IPS-NIHi11 (cell line): ENCODE measurements around the gene ABCD2.
"Not testable (repeated sequence)": the region's sequence is repeated elsewhere in the genome, so short reads cannot be mapped to it uniquely, and the experiment has no call there.

Experiments used
- DNase-seq: peaks from one replicate; pipeline ENCODE4 v3.0.0; 2012; ENCODE audit warnings: mixed read lengths, low spot score

The ABCD2 gene

GRCh38 chr12:39612250-39612649 lies 7.4 kb downstream of the ABCD2 start:
- DNase-seq, result no peak

- no peak for DNase-seq
Observed at GRCh38 chr12:39611818-39612217, 7.8 kb downstream of the ABCD2 start.

DNA sequence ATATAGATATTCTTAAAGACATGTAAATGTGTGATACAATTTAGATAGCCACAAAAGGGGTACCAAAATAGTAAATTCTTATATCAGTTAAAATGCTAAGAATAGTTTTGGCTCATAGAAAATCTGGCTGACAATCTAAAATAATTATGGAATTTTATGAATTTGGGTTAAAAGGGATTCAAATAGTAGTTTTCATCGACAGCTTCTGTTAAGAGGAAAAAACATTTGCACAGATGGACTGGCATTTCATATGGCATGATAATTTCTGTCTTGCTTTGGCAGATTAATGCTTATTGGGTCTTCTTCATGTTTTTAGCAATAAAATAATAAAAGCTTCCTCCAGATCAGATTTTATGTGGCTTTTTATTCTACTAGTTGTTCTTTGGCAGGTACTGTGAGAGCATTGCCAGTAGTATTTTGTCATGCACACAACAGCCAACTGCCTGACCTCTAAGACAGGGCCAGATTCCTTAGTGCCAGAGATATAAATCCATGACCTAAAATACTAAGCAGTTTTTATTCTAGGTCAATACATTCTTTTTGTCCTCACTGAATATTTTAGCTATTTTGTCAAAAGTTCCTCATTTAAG lies 9.1 kb downstream of the ABCD2 start:
- no peak for DNase-seq

- DNase-seq, result no peak
Observed at GRCh38 chr12:39606712-39607423, 12.7 kb downstream of the ABCD2 start.

DNA sequence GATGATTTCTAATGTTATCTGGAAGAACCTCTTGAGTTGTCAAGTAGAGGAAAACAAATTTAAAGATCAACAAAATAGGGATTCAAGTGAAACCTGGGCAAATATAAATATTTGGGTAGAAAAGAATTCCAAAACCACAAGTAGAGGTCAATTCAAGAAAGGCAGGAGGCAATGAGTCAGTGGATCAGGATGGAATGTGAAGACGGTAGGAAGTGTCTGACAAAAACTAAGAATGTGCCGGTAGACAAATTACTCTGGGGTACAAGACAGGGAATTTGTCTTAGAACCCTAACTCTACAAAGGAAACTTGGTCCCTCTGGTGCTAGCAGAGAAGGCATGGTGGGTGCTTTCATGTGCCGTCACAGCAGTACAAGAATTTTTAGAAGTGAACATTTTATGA lies 13.6 kb downstream of the ABCD2 start:
- no peak for DNase-seq

DNA sequence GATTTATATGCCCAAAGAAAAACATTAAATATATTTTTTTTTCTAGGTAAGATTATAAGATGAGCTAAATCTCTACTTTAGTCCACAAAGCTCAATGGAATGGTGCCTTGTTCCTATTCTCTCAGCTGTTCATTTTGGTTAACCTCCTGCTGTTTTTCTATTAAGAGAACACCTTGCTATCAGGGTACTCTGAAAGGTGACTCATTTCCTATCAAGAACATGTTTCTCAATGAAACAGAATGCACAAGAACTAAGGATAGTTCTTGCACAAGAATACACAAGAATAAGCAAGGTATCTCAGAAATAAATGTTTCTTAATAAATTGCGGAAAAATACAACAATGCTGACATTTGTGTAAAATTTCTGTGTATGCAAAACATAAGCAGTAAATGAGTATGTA lies 14.1 kb downstream of the ABCD2 start:
- no peak for DNase-seq

DNA sequence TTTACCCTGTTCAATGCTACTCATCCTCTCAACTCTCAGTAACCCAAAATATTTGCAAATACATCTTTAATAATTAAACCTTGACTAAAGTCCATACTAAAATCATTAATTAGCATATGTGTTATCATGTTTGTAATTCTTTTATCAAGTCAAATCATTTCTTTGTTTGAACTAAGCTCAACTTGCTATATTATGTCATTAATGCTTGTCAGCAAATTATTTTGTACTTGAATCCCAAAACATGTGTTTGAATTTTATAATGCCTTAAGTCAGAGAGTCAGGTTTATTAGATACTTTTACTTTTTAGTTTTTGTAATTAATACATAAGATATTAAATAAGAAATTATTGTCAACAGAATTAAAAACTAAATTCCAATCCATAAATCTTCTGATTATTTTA lies 16.5 kb downstream of the ABCD2 start:
- DNase-seq, result no peak

DNA sequence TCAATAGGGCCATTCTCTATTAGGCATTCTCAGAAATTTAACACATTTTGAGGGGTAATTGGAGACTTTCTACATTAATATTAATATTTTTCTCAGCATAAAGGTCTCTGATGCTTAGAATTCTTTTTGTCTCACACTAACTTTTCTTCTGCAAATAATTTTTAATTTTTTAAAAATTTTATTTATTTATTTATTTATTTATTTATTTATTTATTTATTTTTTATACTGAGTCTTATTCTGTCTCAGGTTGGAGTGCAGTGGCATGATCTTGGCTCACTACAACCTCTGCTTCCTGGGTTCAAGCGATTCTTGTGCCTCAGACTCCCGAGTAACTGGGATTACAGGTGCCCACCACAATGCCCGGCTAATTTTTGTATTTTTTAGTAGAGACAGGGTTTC lies 17.7 kb downstream of the ABCD2 start:
- DNase-seq, result not testable (repeated sequence)

DNA sequence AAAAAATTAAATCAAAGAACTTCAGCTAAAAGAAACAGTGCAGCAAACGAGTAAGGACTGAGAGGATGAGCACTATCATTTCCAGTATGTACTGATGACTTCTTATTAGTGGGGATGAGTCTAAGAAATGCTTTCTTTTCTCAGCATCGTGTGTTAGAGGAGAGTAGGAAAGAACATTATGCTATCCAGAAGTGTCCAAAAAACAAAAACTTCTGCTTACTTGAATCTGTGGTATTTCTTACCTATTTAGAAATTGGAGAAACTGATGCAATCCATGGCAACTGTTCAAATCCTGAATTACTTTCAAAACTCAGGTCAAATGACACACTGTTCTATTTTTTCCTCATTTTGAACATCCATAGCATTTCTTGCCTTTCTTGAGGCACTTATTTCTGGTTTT lies 23.7 kb downstream of the ABCD2 start:
- no peak for DNase-seq

DNA sequence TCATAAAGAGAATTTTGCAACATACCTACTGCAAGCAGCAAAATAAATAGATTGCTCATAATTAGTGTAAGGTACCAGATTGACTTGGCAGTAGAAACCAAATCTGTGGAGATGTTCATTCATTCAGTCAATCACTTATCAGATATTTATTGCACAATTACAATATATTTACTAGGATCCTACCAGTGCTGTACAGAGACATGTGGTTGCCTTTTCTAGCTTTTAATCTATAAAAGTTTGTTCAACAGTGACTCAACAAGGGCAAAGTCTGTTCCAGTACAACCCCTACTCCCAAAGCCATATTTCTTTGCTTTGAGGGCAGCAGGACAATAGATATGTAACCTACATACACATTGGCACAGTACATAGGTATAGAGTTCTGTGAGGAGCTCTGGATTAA lies 27.3 kb downstream of the ABCD2 start:
- DNase-seq, result no peak

GRCh38 chr12:39588348-39588747 lies 31.3 kb downstream of the ABCD2 start:
- no peak for DNase-seq

DNA sequence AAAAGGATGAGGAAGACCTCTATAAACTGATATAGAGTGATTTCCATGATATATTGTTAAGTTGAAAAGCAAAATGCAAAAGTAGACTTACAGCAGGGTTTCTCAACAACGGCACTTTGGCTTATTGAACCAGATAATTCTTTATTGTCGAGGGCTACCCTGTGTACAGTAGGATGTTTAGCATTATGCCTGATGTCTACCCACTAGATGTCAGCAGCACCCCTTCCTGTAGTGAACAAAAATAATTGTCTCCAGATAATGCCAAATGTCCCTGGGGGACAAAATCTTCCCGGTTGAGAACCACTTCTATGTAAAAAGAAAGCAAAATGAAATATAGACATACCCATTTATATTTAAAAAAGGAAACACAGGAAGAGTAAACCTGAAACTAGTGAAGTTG lies 32.4 kb downstream of the ABCD2 start:
- no peak for DNase-seq

DNA sequence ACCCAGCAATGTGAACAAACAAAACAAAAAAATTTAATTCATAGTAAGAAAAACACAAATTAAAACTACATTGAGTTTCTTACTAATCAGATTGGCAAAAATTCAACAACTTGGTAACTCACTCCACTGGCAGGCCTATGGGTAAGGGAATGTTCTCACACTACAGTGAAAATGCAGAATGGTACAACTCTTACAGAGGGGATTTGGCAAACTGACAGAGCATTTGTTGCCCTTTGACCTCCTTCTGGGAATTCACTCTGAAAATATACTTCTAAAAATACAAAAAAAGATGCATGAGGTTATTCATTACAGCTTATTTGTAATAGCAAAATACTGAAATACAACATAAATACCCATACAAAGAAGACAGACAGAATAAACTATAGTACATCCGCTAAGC lies 32.8 kb downstream of the ABCD2 start:
- no peak for DNase-seq

DNA sequence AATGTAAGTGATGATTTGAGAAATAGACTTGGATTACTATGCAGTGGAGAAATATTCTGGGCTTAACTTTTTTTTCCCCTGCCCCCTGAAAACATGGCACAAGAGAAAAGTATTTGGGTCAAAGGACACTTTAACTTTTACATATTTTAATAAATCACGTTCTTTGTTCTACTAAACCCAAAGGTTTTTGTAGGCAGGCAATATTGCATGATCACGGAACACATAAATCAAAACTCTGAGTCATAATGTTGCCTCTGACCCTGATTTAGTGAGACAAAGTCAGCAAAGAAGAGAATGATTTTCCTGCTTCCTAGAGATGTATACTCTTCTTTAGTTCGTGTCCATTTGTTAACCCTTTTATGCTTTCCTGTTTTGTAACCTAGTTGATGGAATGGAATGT lies 38.0 kb downstream of the ABCD2 start:
- DNase-seq, result no peak

- DNase-seq, result no peak
Observed at GRCh38 chr12:39575498-39575875, 44.1 kb downstream of the ABCD2 start.

DNA sequence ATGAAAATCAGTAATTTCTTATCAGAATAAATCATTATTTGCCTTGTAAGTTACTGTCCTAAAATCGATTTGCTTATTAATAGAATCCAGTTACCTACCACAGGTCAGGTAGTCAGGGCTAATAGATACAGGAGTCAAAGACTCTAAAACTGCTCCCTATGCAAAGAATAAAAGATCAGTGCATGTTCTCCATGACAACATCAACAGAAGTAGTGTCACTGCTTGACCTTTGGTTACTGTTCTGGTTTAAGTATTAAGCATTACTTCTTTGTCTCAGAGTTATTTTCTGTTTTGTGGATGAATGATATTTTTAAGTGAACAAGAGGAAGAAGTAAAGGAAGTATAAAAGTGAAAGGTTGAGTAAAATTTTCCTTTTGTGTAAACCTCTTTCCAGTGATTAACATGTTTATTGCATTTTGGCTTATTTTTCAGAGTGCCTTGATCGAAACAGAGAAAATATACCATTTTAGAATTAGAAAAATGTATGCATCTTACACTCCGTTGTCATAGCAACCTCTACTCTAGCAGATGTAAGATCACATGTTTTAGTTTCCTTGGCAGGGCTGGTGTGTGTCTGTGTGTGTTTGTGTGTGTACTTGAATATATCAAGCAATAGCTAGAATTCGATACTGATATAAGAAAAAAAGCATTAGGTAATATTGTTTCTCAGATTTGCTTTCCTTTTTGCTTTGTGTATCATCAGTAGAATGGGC lies 44.7 kb downstream of the ABCD2 start:
- no peak for DNase-seq

DNA sequence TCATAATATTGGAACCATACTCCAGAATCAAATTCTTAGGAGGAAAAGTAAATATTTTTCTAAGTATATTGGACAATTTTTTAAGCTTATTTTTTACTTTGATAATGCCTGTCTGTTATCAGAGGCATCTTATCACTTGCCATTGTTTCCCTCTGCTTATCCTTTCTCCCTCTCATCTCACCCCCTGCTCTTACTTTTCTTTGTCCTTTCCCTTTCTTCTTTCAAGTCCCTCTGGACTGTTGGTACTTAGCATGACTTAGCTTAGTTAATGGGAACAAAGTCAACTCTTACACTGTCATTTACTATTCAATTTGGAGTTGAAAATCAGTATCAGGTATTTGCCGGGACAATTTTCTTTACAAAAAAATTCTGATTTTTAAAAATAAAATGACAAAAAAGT lies 45.2 kb downstream of the ABCD2 start:
- DNase-seq, result peak; percentile 12

- DNase-seq, result no peak
Observed at GRCh38 chr12:39573971-39574370, 45.6 kb downstream of the ABCD2 start.

DNA sequence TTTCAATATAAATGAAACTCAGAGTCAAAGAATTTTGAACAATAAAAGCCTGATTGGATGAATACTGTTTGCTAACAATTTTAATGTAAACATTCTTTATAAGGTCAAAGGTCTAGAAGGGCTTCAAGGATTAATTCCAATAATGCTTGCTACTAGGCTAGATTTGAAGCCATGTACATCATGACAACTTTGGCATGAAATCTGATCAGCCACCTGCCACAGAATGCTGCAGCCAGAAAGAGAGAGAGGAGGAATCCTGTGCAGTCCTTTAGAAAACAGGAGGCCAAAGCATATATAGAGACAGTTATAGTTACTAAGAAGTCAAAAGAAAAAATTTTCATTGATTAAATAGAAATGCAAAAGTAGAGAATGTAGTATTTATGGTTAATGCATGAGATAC lies 47.1 kb downstream of the ABCD2 start:
- DNase-seq, result no peak

DNA sequence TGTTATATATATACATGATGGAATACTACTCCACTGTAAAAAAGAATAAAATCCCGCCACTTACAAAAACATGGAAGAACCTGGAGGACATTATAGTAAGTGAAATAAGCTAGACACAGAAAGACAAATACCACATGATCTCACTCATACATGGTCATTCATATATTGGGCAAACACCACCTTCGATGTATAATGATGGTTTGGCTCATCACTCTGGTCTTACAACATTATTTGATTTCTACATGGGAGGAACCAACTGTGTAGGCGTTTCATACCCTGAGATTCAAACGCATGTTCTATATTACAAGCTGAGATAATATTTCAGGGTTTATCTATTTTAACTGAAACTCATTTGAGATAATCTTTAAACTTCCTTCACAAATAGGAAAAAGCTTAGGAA lies 48.3 kb downstream of the ABCD2 start:
- no peak for DNase-seq

DNA sequence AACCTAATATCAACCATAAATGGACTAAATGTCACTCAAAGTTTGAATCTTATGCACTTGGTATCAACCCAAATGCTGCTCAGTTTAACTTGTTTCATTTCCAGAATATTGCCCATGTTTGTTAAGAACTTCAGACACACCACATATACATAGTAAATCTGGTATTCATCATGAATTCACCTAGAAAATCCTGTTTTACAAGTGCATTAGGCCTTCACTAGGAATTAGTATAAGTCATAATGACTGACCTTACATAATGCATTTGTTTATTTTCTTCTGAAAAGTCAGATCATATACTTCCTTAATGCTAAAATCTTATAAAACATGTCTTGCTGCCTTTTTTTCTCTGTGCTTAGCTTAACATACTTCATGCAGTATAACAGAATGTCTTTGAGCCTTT lies 66.1 kb downstream of the ABCD2 start:
- no peak for DNase-seq

DNA sequence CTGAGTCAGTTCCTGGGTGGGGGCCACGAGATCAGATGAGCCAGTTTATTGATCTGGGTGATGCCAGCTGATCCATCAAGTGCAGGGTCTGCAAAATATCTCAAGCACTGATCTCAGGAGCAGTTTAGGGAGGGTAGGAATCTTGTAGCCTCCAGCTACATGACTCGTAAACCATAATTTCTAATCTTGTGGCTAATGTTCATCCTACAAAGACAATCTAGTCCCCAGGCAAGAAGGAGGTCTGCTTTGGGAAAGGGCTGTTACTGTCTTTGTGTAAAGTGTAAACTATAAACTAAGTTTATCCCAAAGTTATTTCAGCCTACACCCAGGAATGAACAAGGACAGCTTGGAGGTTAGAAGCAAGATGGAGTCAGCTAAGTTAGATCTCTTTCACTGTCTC lies 75.4 kb downstream of the ABCD2 start:
- not testable (repeated sequence) for DNase-seq

GRCh38 chr12:39541471-39541870 lies 78.1 kb downstream of the ABCD2 start:
- DNase-seq, result no peak

GRCh38 chr12:39538679-39539104 lies 80.9 kb downstream of the ABCD2 start:
- no peak for DNase-seq
